WTC11 (cell line): ENCODE results near the gene NHERF1. TPM values are rescaled to one million over a fixed set of nuclear protein-coding genes. Genes with fewer than 3 reads are reported as not detected.

ENCODE experiments used
- ATAC-seq: fragments of 200-7000 bp; cut with Tn5 transposase; 2 replicates; pipeline ENCODE4 v1.10.0; 2021; ENCODE audit warnings: mild to moderate bottlenecking, moderate library complexity
- CTCF ChIA-PET: fragments of 300-600 bp; sonication (Branson Sonifier 250); formaldehyde crosslinking; loops from one replicate; lab custom pipeline; 2021; ENCODE audit warnings: antibody characterized with exemption; lab: Charles Lee
- POLR2A ChIA-PET: fragments of 350-600 bp; sonication (Branson Sonifier 250); formaldehyde crosslinking; loops from one replicate; lab custom pipeline; 2021; ENCODE audit warnings: antibody characterized with exemption; lab: Charles Lee
- DNase-seq: peaks from one replicate; pipeline ENCODE4 v3.0.0; 2021; ENCODE audit warnings: low spot score
- H3K27ac Mint-ChIP-seq: 2 replicates; pipeline ENCODE4 v1.8.0; 2021; ENCODE audit warnings: mixed read lengths
- H3K27me3 Mint-ChIP-seq: 2 replicates; pipeline ENCODE4 v1.8.0; 2021; ENCODE audit warnings: low read depth, mild to moderate bottlenecking, moderate library complexity, mixed read lengths
- H3K36me3 Mint-ChIP-seq: 2 replicates; pipeline ENCODE4 v1.8.0; 2021; ENCODE audit warnings: mixed read lengths
- H3K4me1 Mint-ChIP-seq: 2 replicates; pipeline ENCODE4 v1.8.0; 2022; ENCODE audit warnings: mixed read lengths
- H3K4me3 Mint-ChIP-seq: 2 replicates; pipeline ENCODE4 v1.8.0; 2021; ENCODE audit warnings: mild to moderate bottlenecking, moderate library complexity, mixed read lengths
- H3K9me3 Mint-ChIP-seq: 2 replicates; pipeline ENCODE4 v1.8.0; 2021; ENCODE audit warnings: mixed read lengths
- CBFB ChIP-seq: sonication (generic); formaldehyde crosslinking; IDR thresholded peaks from 2 replicates; pipeline ENCODE4 v1.8.1; 2022; ENCODE audit warnings: mild to moderate bottlenecking, low read depth, missing genetic modification reagents
- CREB1 ChIP-seq: sonication (generic); formaldehyde crosslinking; IDR thresholded peaks from 2 replicates; pipeline ENCODE4 v1.8.0; 2023; ENCODE audit warnings: mild to moderate bottlenecking, missing genetic modification reagents
- E2F4 ChIP-seq: sonication (generic); formaldehyde crosslinking; IDR thresholded peaks from 2 replicates; pipeline ENCODE4 v1.8.1; 2022; ENCODE audit warnings: low read depth, mild to moderate bottlenecking, moderate library complexity, missing genetic modification reagents, borderline replicate concordance
- EMX1 ChIP-seq: fragments of 250-450 bp; sonication (Bioruptor Pico); IDR thresholded peaks from 2 replicates; pipeline ENCODE4 v1.8.0; 2021; ENCODE audit warnings: mild to moderate bottlenecking
- FOXJ3 ChIP-seq: sonication (generic); formaldehyde crosslinking; IDR thresholded peaks from 2 replicates; pipeline ENCODE4 v1.9.0; 2021; ENCODE audit warnings: missing genetic modification reagents, mild to moderate bottlenecking, borderline replicate concordance
- FOXK1 ChIP-seq: sonication (generic); formaldehyde crosslinking; IDR thresholded peaks from 2 replicates; pipeline ENCODE4 v1.8.0; 2022; ENCODE audit warnings: mild to moderate bottlenecking, moderate library complexity, missing genetic modification reagents
- FOXP4 ChIP-seq: sonication (generic); formaldehyde crosslinking; IDR thresholded peaks from 2 replicates; pipeline ENCODE4 v1.8.0; 2022; ENCODE audit warnings: mild to moderate bottlenecking, missing genetic modification reagents
- GABPB1 ChIP-seq: sonication (generic); formaldehyde crosslinking; IDR thresholded peaks from 2 replicates; pipeline ENCODE4 v1.8.1; 2023; ENCODE audit warnings: mild to moderate bottlenecking, missing genetic modification reagents
- IRF1 ChIP-seq: sonication (generic); formaldehyde crosslinking; IDR thresholded peaks from 2 replicates; pipeline ENCODE4 v1.8.0; 2023; ENCODE audit warnings: missing genetic modification reagents
- MAX ChIP-seq: sonication (generic); formaldehyde crosslinking; IDR thresholded peaks from 2 replicates; pipeline ENCODE4 v1.8.0; 2022; ENCODE audit warnings: mild to moderate bottlenecking, missing genetic modification reagents
- NFATC4 ChIP-seq: fragments of 250-450 bp; sonication (Bioruptor Pico); IDR thresholded peaks from 2 replicates; pipeline ENCODE4 v1.9.0; 2021; ENCODE audit warnings: mild to moderate bottlenecking
- NR2C2 ChIP-seq: sonication (generic); formaldehyde crosslinking; IDR thresholded peaks from 2 replicates; pipeline ENCODE4 v1.8.0; 2022; ENCODE audit warnings: mild to moderate bottlenecking, missing genetic modification reagents
- PRRX2 ChIP-seq: fragments of 250-450 bp; sonication (Bioruptor Pico); IDR thresholded peaks from 2 replicates; pipeline ENCODE4 v1.8.0; 2021; ENCODE audit warnings: mild to moderate bottlenecking
- RORB ChIP-seq: fragments of 250-450 bp; sonication (Bioruptor Pico); IDR thresholded peaks from 2 replicates; pipeline ENCODE4 v1.9.0; 2021; ENCODE audit warnings: mild to moderate bottlenecking
- SMAD3 ChIP-seq: sonication (generic); formaldehyde crosslinking; IDR thresholded peaks from 2 replicates; pipeline ENCODE4 v1.8.0; 2022; ENCODE audit warnings: missing genetic modification reagents, mild to moderate bottlenecking, borderline replicate concordance
- TCF7 ChIP-seq: sonication (generic); formaldehyde crosslinking; IDR thresholded peaks from 2 replicates; pipeline ENCODE4 v1.8.0; 2022; ENCODE audit warnings: mild to moderate bottlenecking, low read depth, missing genetic modification reagents, moderate library complexity
- TEAD4 ChIP-seq: sonication (generic); formaldehyde crosslinking; IDR thresholded peaks from 2 replicates; pipeline ENCODE4 v1.8.0; 2022; ENCODE audit warnings: mild to moderate bottlenecking, missing genetic modification reagents
- ZMAT4 ChIP-seq: fragments of 250-450 bp; sonication (Bioruptor Pico); IDR thresholded peaks from 2 replicates; pipeline ENCODE4 v1.9.0; 2021; ENCODE audit warnings: mild to moderate bottlenecking
- ZNF121 ChIP-seq: sonication (generic); formaldehyde crosslinking; IDR thresholded peaks from 2 replicates; pipeline ENCODE4 v1.8.0; 2023; ENCODE audit warnings: missing genetic modification reagents
- ZNF317 ChIP-seq: sonication (generic); formaldehyde crosslinking; IDR thresholded peaks from 2 replicates; pipeline ENCODE4 v1.8.1; 2023; ENCODE audit warnings: low read depth, mild to moderate bottlenecking, moderate library complexity, missing genetic modification reagents, borderline replicate concordance
- ZNF396 ChIP-seq: fragments of 250-450 bp; sonication (Bioruptor Pico); IDR thresholded peaks from 2 replicates; pipeline ENCODE4 v1.8.0; 2021; ENCODE audit warnings: mild to moderate bottlenecking, moderate library complexity, borderline replicate concordance
- total RNA-seq: library from RNA; stranded (reverse); gene quantifications from 3 replicates; pipeline ENCODE4 v1.2.3, GENCODE V29; 2021

The NHERF1 gene
- total RNA-seq, 1 experiment from 2014 or later, result 111 TPM

- H3K27me3 Mint-ChIP-seq, result no peaks in the 10 kb centered on the region
- DNase-seq (no peak), ATAC-seq (no peak)
- TF ChIP-seq EMX1 (CRISPR knock-in tag) (no peak), RORB (CRISPR knock-in tag) (no peak), FOXP4 (CRISPR knock-in tag) (no peak), NR2C2 (CRISPR knock-in tag) (no peak), E2F4 (CRISPR knock-in tag) (no peak), TCF7 (CRISPR knock-in tag) (no peak)
- CTCF ChIA-PET, result interaction anchor here (1.2 kb wide), 1 partner anchor 58 kb away, joined by 5 read pairs; no protein-coding TSS in a partner anchor
- no peaks in the 10 kb centered on the region for H3K4me1 Mint-ChIP-seq
- POLR2A ChIA-PET, result no interaction called here
- H3K27ac Mint-ChIP-seq, result no peak overlapping the region
- no peaks in the 10 kb centered on the region for H3K9me3 Mint-ChIP-seq
- no peak overlapping the region for H3K4me3 Mint-ChIP-seq
- H3K36me3 Mint-ChIP-seq, result 0 out of 2 replicates have a peak, but pooled peaks cover under 1% of the 10 kb centered on the region
These were observed 55.5 kb downstream of the NHERF1 start for GRCh38 chr17:74803971-74804370.

GRCh38 chr17:74804683-74805082 lies 56.3 kb downstream of the NHERF1 start:
- POLR2A ChIA-PET, result no interaction called here
- TF ChIP-seq IRF1 (CRISPR knock-in tag), result no peak
- no peak for TF ChIP-seq ZMAT4 (CRISPR knock-in tag)
- TF ChIP-seq FOXK1 (CRISPR knock-in tag), result no peak
- no peak for TF ChIP-seq CREB1 (CRISPR knock-in tag)
- TF ChIP-seq FOXJ3 (CRISPR knock-in tag), result no peak
- TF ChIP-seq PRRX2, result no peak
- TF ChIP-seq SMAD3 (CRISPR knock-in tag), result no peak
- TF ChIP-seq ZNF317 (CRISPR knock-in tag), result no peak
- no peak for TF ChIP-seq GABPB1 (CRISPR knock-in tag)
- no peak for TF ChIP-seq ZNF396
- TF ChIP-seq NFATC4 (CRISPR knock-in tag), result no peak
- TF ChIP-seq CBFB (CRISPR knock-in tag), result no peak
- no peak for TF ChIP-seq MAX (CRISPR knock-in tag)
- TF ChIP-seq ZNF121 (CRISPR knock-in tag), result no peak
- no peak for TF ChIP-seq TEAD4 (CRISPR knock-in tag)
- DNase-seq (no peak), ATAC-seq (no peak)
- no peaks in the 10 kb centered on the region for H3K36me3 Mint-ChIP-seq
- no peaks in the 10 kb centered on the region for H3K27me3 Mint-ChIP-seq
- H3K9me3 Mint-ChIP-seq, result no peaks in the 10 kb centered on the region
- no peaks in the 10 kb centered on the region for H3K4me1 Mint-ChIP-seq
- H3K27ac Mint-ChIP-seq, result no peak overlapping the region
- CTCF ChIA-PET, result interaction anchor here (1.2 to 2.2 kb wide), 3 partner anchors 12 to 38 kb away, joined by 4 to 7 read pairs (median 6); no protein-coding TSS in a partner anchor
- H3K4me3 Mint-ChIP-seq, result no peak overlapping the region
